Hepatocyte (in vitro differentiated cells): ENCODE measurements around the gene ZNF644.

Source experiments
- CTCF ChIP-seq: fragments of 200-600 bp; sonication (generic); IDR thresholded peaks from 2 replicates; pipeline ENCODE4 v1.5.1; 2016; ENCODE audit warnings: antibody characterized with exemption, mild to moderate bottlenecking; ENCODE audit not compliant: poor library complexity
- EZH2 ChIP-seq: fragments of 200-600 bp; sonication (generic); IDR thresholded peaks from 2 replicates; pipeline ENCODE4 v1.6.1; 2016; ENCODE audit warnings: antibody characterized with exemption, mild to moderate bottlenecking, borderline replicate concordance
- EZH2phosphoT487 ChIP-seq: fragments of 200-600 bp; sonication (generic); IDR thresholded peaks from one replicate; pipeline ENCODE4 v1.6.1; 2018; ENCODE audit warnings: antibody characterized with exemption, mild to moderate bottlenecking, low read depth, moderate library complexity; ENCODE audit not compliant: unreplicated experiment, severe bottlenecking

GRCh38 chr1:91046766-91047165 is 24.9 kb upstream of the ZNF644 start:
- TF ChIP-seq EZH2, result no peak
- TF ChIP-seq CTCF, result no peak
- no peak for TF ChIP-seq EZH2phosphoT487
